Endothelial cell of umbilical vein (primary cell): ENCODE measurements around the gene PRCD. TPM values are rescaled to one million over a fixed set of nuclear protein-coding genes. Genes with fewer than 3 reads are reported as not detected.
A peak's percentile ranks its signal among the peaks of the same experiment; 100 is the strongest.
"Not testable (repeated sequence)": the region's sequence is repeated elsewhere in the genome, so short reads cannot be mapped to it uniquely, and the experiment has no call there.

Experiments used
- BruUV-seq: library from RNA; stranded (reverse); fragments of 400-500 nt; replicated peaks from 2 replicates; lab custom pipeline; 2021; lab: Mats Ljungman, UMichigan
- CTCF ChIA-PET: fragments of 300-600, 350-600 bp; sonication (Branson Sonifier 250); formaldehyde crosslinking; loops from one replicate; lab custom pipeline; 2021; ENCODE audit warnings: antibody characterized with exemption, inconsistent platforms; lab: Charles Lee
- POLR2A ChIA-PET: fragments of 300-600, 350-600 bp; sonication (Branson Sonifier 250); formaldehyde crosslinking; loops from one replicate; lab custom pipeline; 2021; ENCODE audit warnings: antibody characterized with exemption, inconsistent platforms; lab: Charles Lee
- DNase-seq: peaks from one replicate; pipeline ENCODE4 v3.0.0-alpha.2; 2011; ENCODE audit warnings: low read depth, low spot score
- FAIRE-seq: peaks from 2 replicates; lab custom pipeline; 2011; peaks lifted over from hg19 to GRCh38; lab: Jason Lieb, UNC
- H2AFZ ChIP-seq: 2 replicates; pipeline ENCODE4 v1.6.0; 2012; ENCODE audit warnings: low read depth, low read length, control low read depth, inconsistent platforms
- H3K27ac ChIP-seq: 2 replicates; pipeline ENCODE4 v1.5.1; 2011; ENCODE audit warnings: low read depth, mild to moderate bottlenecking, control low read depth, low read length, moderate library complexity; ENCODE audit not compliant: insufficient read depth
- H3K27me3 ChIP-seq, 2 experiments: 2 replicates each; pipeline versions ENCODE4 v1.6.0 to v1.6.1; 2011; ENCODE audit warnings: low read length in 2 of 2, mixed read lengths in 1 of 2; ENCODE audit not compliant: control insufficient read depth in 2 of 2, insufficient read depth in 2 of 2
- H3K36me3 ChIP-seq, 2 experiments: 2 replicates in 1 of 2; 3 replicates in 1 of 2; pipeline ENCODE4 v1.5.1; 2011; ENCODE audit warnings: low read length in 2 of 2, mild to moderate bottlenecking in 1 of 2, moderate library complexity in 1 of 2; ENCODE audit not compliant: control insufficient read depth in 2 of 2, insufficient read depth in 2 of 2; ENCODE audit errors: extremely low read depth in 1 of 2
- H3K4me1 ChIP-seq: 3 replicates; pipeline ENCODE4 v1.5.1; 2011; ENCODE audit warnings: mild to moderate bottlenecking, low read length; ENCODE audit not compliant: control insufficient read depth, insufficient read depth; ENCODE audit errors: extremely low read depth
- H3K4me2 ChIP-seq: 2 replicates; pipeline ENCODE4 v1.6.1; 2011; ENCODE audit warnings: low read length, control low read depth, mixed read lengths; ENCODE audit not compliant: insufficient read depth
- H3K4me3 ChIP-seq, 3 experiments: fragments of 200-600 bp in 1 of 3; sonication (generic), shearing (Covaris generic) in 1 of 3; replicated peaks in 1 of 3; 2 replicates each; pipeline ENCODE4 v1.5.1; 2011 to 2016; ENCODE audit warnings: control low read depth in 3 of 3, low read length in 3 of 3, mild to moderate bottlenecking in 2 of 3, inconsistent platforms in 1 of 3, low read depth in 1 of 3, moderate library complexity in 1 of 3; ENCODE audit not compliant: insufficient read depth in 1 of 3
- H3K79me2 ChIP-seq: 2 replicates; pipeline ENCODE4 v1.6.0; 2012; ENCODE audit warnings: low read length, inconsistent platforms; ENCODE audit not compliant: control insufficient read depth, insufficient read depth
- H3K9ac ChIP-seq: replicated peaks from 2 replicates; pipeline ENCODE3; 2011; ENCODE audit warnings: low read length, control low read depth; ENCODE audit not compliant: insufficient read depth; ENCODE audit errors: extremely low read depth
- H3K9me1 ChIP-seq: replicated peaks from 3 replicates; pipeline ENCODE4 v1.6.0; 2011; ENCODE audit warnings: mild to moderate bottlenecking, low read length; ENCODE audit not compliant: control insufficient read depth, insufficient read depth; ENCODE audit errors: extremely low read depth
- H3K9me3 ChIP-seq: replicated peaks from 2 replicates; pipeline ENCODE4 v1.5.1; 2012; ENCODE audit warnings: low read length, inconsistent platforms; ENCODE audit not compliant: control insufficient read depth, insufficient read depth
- H4K20me1 ChIP-seq: replicated peaks from 2 replicates; pipeline ENCODE3; 2011; ENCODE audit warnings: mild to moderate bottlenecking, low read length; ENCODE audit not compliant: control insufficient read depth, insufficient read depth; ENCODE audit errors: extremely low read depth
- EZH2 ChIP-seq: IDR thresholded peaks from 2 replicates; pipeline ENCODE4 v1.6.1; 2012; ENCODE audit warnings: borderline replicate concordance, low read depth, mild to moderate bottlenecking, moderate library complexity, low read length, inconsistent platforms; ENCODE audit not compliant: severe bottlenecking
- FOS ChIP-seq: IDR thresholded peaks from 2 replicates; pipeline ENCODE4 v1.6.1; 2011; ENCODE audit warnings: mild to moderate bottlenecking, low read length, moderate library complexity, borderline replicate concordance; ENCODE audit not compliant: insufficient read depth
- GATA2 ChIP-seq: IDR thresholded peaks from 2 replicates; pipeline ENCODE4 v1.7.0; 2011; ENCODE audit warnings: low read depth, mild to moderate bottlenecking, moderate library complexity, mixed read lengths, low read length; ENCODE audit not compliant: insufficient read length, insufficient read depth
- JUN ChIP-seq: IDR thresholded peaks from 2 replicates; pipeline ENCODE4 v1.6.1; 2011; ENCODE audit warnings: borderline replicate concordance, low read depth; ENCODE audit not compliant: insufficient read length, insufficient read depth
- MYC ChIP-seq: IDR thresholded peaks from one replicate; pipeline ENCODE4 v1.6.1; 2011; ENCODE audit warnings: mild to moderate bottlenecking, low read depth, low read length
- POLR2A ChIP-seq: IDR thresholded peaks from 2 replicates; pipeline ENCODE4 v1.6.1; 2012; ENCODE audit warnings: low read depth, mild to moderate bottlenecking, control low read depth, low read length
- POLR2AphosphoS5 ChIP-seq: IDR thresholded peaks from 2 replicates; pipeline ENCODE4 v1.6.1; 2012; ENCODE audit warnings: low read depth, mild to moderate bottlenecking, control low read depth, low read length, moderate library complexity; ENCODE audit not compliant: insufficient read depth
- dilution Hi-C: fragments of 300-500 bp; cut with MboI; formaldehyde crosslinking; loops from one replicate; pipeline ENCODE4 v1.15.0; 2019; ENCODE audit warnings: low sequenced_read_pairs; ENCODE audit not compliant: extremely low pct_ligation_motif_present
- intact Hi-C: fragments of 100-400 bp; cut with micrococcal nuclease; formaldehyde crosslinking; loops from one replicate; pipeline ENCODE4 v1.10.0; 2022
- polyA plus RNA-seq, 4 experiments: library from polyadenylated mRNA; depleted of rRNA in 3 of 4; stranded (reverse) in 3 of 4; unstranded in 1 of 4; fragments of >200 nt; gene quantifications; 2 replicates each; pipeline versions ENCODE4 v1.2.1 to v1.2.3, GENCODE V29; 2011 to 2012; ENCODE audit warnings: missing spikeins in 1 of 4
- total RNA-seq: library from RNA; stranded (reverse); gene quantifications from 2 replicates; pipeline ENCODE4 v1.2.3, GENCODE V29; 2021
- TF ChIP-seq, protein P1 (sequence below), 2 donors: IDR thresholded peaks; 1 replicate in 1 of 2; 2 replicates in 1 of 2; pipeline ENCODE4 v1.5.1; 2011; ENCODE audit warnings: low read length in 2 of 2, mild to moderate bottlenecking in 2 of 2, moderate library complexity in 2 of 2, control low read depth in 1 of 2, inconsistent platforms in 1 of 2, low read depth in 1 of 2; ENCODE audit not compliant: insufficient read depth in 1 of 2; ENCODE audit errors: extremely low read depth in 1 of 2
- TF ChIP-seq, protein P2 (sequence below): IDR thresholded peaks from 2 replicates; pipeline ENCODE4 v1.6.1; 2011; ENCODE audit not compliant: insufficient read depth, insufficient read length

PRCD gene
- total and polyA plus RNA-seq, 2 donors (not counting 3 experiments of a cell fraction or from before 2014, with no cell fraction given) = not detected

DNA sequence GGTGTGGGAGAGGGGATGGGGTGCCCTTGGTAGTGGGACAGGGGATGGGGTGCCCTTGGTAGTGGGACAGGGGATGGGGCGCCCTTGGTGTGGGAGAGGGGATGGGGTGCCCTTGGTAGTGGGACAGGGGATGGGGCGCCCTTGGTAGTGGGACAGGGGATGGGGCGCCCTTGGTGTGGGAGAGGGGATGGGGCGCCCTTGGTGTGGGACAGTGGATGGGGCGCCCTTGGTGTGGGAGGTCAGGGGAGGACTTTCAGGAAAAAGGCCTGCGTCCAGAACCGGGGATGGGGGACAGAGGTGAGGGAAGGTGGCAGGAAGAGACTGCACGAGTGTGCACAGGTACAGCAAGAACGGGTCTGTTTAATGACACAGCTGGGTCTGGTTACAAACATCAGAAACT lies 12.8 kb upstream of the PRCD start:
- H3K36me3 ChIP-seq, dilution Hi-C loops, H4K20me1 ChIP-seq, H3K27me3 ChIP-seq, BruUV-seq, H3K4me3 ChIP-seq, DNase-seq, H3K79me2 ChIP-seq, H3K9me1 ChIP-seq, FAIRE-seq, H3K4me2 ChIP-seq, H3K9me3 ChIP-seq, H3K9ac ChIP-seq, H3K27ac ChIP-seq: not testable (repeated sequence)
- CTCF ChIA-PET = interaction anchor here (0.9 to 4.3 kb wide), 9 partner anchors 9 to 154 kb away, joined by 3 to 60 read pairs (median 8); partner anchors contain the start of genes CYGB and PRCD
- intact Hi-C loops = loop anchor here (2.0 to 10.0 kb wide), 2 partner anchors 14 to 188 kb away; partner anchors contain the start of genes MXRA7 and PRCD
- Histone ChIP-seq H3K4me1 (peaks cover 23% of the 10 kb centered on the region), H2AFZ (peak overlapping the region; percentile 8)
- POLR2A ChIA-PET = interaction anchor here (1.0 kb wide), 1 partner anchor 19 kb away, joined by 3 read pairs; no protein-coding TSS in a partner anchor

DNA sequence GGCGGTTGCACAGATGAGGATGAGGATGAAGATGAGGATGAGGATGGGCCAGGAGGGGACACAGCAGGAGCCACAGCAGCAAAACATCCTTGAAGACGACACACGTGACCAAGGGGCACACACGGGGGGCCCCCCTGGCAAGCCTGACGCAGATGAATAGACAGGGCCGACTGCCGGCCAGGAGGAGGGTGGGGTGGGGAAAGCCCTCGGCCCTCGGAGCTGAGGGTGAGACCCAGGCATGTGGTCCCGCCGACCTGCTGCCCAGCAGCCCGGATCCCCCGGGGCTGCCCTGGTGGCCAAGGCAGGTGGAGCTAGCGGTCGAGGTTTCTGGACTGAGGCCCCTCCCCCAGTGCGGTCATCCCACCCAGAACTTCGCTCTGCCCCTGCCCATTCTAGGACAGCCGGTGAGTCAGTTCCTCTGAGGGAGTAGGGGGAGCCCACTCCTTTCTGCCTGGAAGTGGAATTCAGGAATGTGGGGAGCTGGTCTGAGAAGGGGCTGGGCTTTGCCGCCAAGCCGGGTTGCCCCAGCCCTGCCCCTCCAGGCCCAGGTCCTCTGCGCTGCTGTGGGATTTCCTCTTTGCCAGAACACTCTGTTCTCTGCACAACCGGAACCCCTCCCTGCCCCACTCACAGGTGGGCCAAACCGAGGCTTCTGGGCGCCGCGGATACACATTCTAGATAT lies 12.3 kb upstream of the PRCD start:
- Histone ChIP-seq H3K9me1 (no peaks in the 10 kb centered on the region), H3K4me3 (no peak overlapping the region), H4K20me1 (no peaks in the 10 kb centered on the region), H3K9ac (no peak overlapping the region), H2AFZ (peak overlapping the region; percentile 8), H3K27ac (no peak overlapping the region), H3K79me2 (no peaks in the 10 kb centered on the region), H3K4me2 (peak overlapping the region; percentile 5), H3K4me1 (peaks cover 23% of the 10 kb centered on the region), H3K36me3 (no peaks in the 10 kb centered on the region), H3K27me3 (no peaks in the 10 kb centered on the region), H3K9me3 (no peaks in the 10 kb centered on the region)
- TF ChIP-seq POLR2AphosphoS5 (peak; percentile 30), GATA2 (no peak), MYC (no peak), EZH2 (no peak), FOS (peak; percentile 63), JUN (no peak), POLR2A (no peak)
- TF ChIP-seq, protein P1, sequence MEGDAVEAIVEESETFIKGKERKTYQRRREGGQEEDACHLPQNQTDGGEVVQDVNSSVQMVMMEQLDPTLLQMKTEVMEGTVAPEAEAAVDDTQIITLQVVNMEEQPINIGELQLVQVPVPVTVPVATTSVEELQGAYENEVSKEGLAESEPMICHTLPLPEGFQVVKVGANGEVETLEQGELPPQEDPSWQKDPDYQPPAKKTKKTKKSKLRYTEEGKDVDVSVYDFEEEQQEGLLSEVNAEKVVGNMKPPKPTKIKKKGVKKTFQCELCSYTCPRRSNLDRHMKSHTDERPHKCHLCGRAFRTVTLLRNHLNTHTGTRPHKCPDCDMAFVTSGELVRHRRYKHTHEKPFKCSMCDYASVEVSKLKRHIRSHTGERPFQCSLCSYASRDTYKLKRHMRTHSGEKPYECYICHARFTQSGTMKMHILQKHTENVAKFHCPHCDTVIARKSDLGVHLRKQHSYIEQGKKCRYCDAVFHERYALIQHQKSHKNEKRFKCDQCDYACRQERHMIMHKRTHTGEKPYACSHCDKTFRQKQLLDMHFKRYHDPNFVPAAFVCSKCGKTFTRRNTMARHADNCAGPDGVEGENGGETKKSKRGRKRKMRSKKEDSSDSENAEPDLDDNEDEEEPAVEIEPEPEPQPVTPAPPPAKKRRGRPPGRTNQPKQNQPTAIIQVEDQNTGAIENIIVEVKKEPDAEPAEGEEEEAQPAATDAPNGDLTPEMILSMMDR (IDR thresholded peaks at IDR 0.05; ENCODE audit: extremely low read depth in 1 of 2, insufficient read depth in 1 of 2, low read depth in 1 of 2, low read length in 2 of 2) = peak; percentile 20 to 26
- TF ChIP-seq, protein P2, sequence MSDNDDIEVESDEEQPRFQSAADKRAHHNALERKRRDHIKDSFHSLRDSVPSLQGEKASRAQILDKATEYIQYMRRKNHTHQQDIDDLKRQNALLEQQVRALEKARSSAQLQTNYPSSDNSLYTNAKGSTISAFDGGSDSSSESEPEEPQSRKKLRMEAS = no peak
- FAIRE-seq (peak; percentile 85), DNase-seq (peak; percentile 66)
- intact Hi-C loops = loop anchor here (2.0 to 10.0 kb wide), 2 partner anchors 13 to 187 kb away; partner anchors contain the start of genes MXRA7 and PRCD
- ChIA-PET POLR2A (interaction anchor here (0.7 to 1.2 kb wide), 3 partner anchors 18 to 139 kb away, joined by 3 to 6 read pairs (median 3); no protein-coding TSS in a partner anchor), CTCF (interaction anchor here (0.7 to 4.3 kb wide), 13 partner anchors 9 to 154 kb away, joined by 3 to 60 read pairs (median 4); partner anchors contain the start of genes CYGB and PRCD)
- no TSS peak for BruUV-seq
- dilution Hi-C loops = no loop called here
